ENCODE data around the gene TUBGCP6. TPM values are rescaled to one million over a fixed set of nuclear protein-coding genes. Genes with fewer than 3 reads are reported as not detected.
A peak's percentile ranks its signal among the peaks of the same experiment; 100 is the strongest.

The TUBGCP6 gene
- total and polyA plus RNA-seq, 2 experiments from 2014 or later: 26.2 to 31.5 TPM

GRCh38 chr22:50272044-50272802, 27.4 kb upstream of the TUBGCP6 start:
- TF ChIP-seq EZH2phosphoT487 (IDR thresholded peaks at IDR 0.05; ENCODE audit: low read depth, severe bottlenecking, unreplicated experiment) (no peak), EZH2 (IDR thresholded peaks at IDR 0.05; ENCODE audit: borderline replicate concordance) (no peak), CTCF (IDR thresholded peaks at IDR 0.05; ENCODE audit: poor library complexity) (no peak)
- DNase-seq (ENCODE audit: low spot score): no peak
- Histone ChIP-seq H3K36me3 (replicated peaks; ENCODE audit: insufficient read depth, low read depth) (no peaks in the 10 kb centered on the region), H2AFZ (no peak overlapping the region), H3K4me3 (no peak overlapping the region), H3K4me2 (peak overlapping the region; percentile 99), H3K27ac (no peak overlapping the region), H3K79me2 (no peaks in the 10 kb centered on the region), H3K9me3 (ENCODE audit: low read depth) (no peaks in the 10 kb centered on the region), H3K27me3 (peaks cover 28% of the 10 kb centered on the region), H3K9me2 (replicated peaks; ENCODE audit: insufficient read depth) (no peaks in the 10 kb centered on the region), H4K20me1 (ENCODE audit: insufficient read depth, poor library complexity, severe bottlenecking) (peaks cover 2% of the 10 kb centered on the region), H3K4me1 (ENCODE audit: insufficient read depth) (peaks cover 34% of the 10 kb centered on the region)
- 49% methylated on average over 14 of the region's 26 CpGs for WGBS (ENCODE audit: low lambda C conversion rate, missing lambda C conversion rate)

- H3K9me3 ChIP-seq (ENCODE audit: low read depth): no peaks in the 10 kb centered on the region
- peaks cover 34% of the 10 kb centered on the region for H3K4me1 ChIP-seq (ENCODE audit: insufficient read depth)
- TF ChIP-seq EZH2phosphoT487 (IDR thresholded peaks at IDR 0.05; ENCODE audit: low read depth, severe bottlenecking, unreplicated experiment) (no peak), CTCF (IDR thresholded peaks at IDR 0.05; ENCODE audit: poor library complexity) (peak; percentile 31)
- H3K36me3 ChIP-seq (replicated peaks; ENCODE audit: insufficient read depth, low read depth): no peaks in the 10 kb centered on the region
- peaks cover 2% of the 10 kb centered on the region for H4K20me1 ChIP-seq (ENCODE audit: insufficient read depth, poor library complexity, severe bottlenecking)
- no peak overlapping the region for H2AFZ ChIP-seq
- peak overlapping the region; percentile 99 for H3K4me2 ChIP-seq
- peak; percentile 84 for DNase-seq (ENCODE audit: low spot score)
- H3K79me2 ChIP-seq: no peaks in the 10 kb centered on the region
- peaks cover 28% of the 10 kb centered on the region for H3K27me3 ChIP-seq
- H3K9me2 ChIP-seq (replicated peaks; ENCODE audit: insufficient read depth): no peaks in the 10 kb centered on the region
- peak overlapping the region; percentile 5 for H3K4me3 ChIP-seq
- 5% methylated on average over 16 of the region's 45 CpGs for WGBS (ENCODE audit: low lambda C conversion rate, missing lambda C conversion rate)
- H3K27ac ChIP-seq: no peak overlapping the region
Measured at GRCh38 chr22:50271519-50271970, 26.7 kb upstream of the TUBGCP6 start.

- Histone ChIP-seq H3K27me3 (peaks cover 28% of the 10 kb centered on the region), H3K4me3 (peak overlapping the region; percentile 21), H3K36me3 (replicated peaks; ENCODE audit: insufficient read depth, low read depth) (no peaks in the 10 kb centered on the region), H3K9me2 (replicated peaks; ENCODE audit: insufficient read depth) (no peaks in the 10 kb centered on the region), H4K20me1 (ENCODE audit: insufficient read depth, poor library complexity, severe bottlenecking) (peaks cover 2% of the 10 kb centered on the region), H2AFZ (peak overlapping the region; percentile 45), H3K27ac (no peak overlapping the region), H3K9me3 (ENCODE audit: low read depth) (no peaks in the 10 kb centered on the region), H3K79me2 (no peaks in the 10 kb centered on the region), H3K4me2 (peak overlapping the region; percentile 99), H3K4me1 (ENCODE audit: insufficient read depth) (peaks cover 34% of the 10 kb centered on the region)
- 11% methylated on average over 46 of the region's 53 CpGs for WGBS (ENCODE audit: low lambda C conversion rate, missing lambda C conversion rate)
- TF ChIP-seq EZH2phosphoT487 (IDR thresholded peaks at IDR 0.05; ENCODE audit: low read depth, severe bottlenecking, unreplicated experiment): no peak
- peak; percentile 77 for TF ChIP-seq EZH2 (IDR thresholded peaks at IDR 0.05; ENCODE audit: borderline replicate concordance)
- peak; percentile 87 for DNase-seq (ENCODE audit: low spot score)
Measured at GRCh38 chr22:50270666-50271394, 26.0 kb upstream of the TUBGCP6 start.

Measured in hepatocyte (in vitro differentiated cells).